ENCODE results near the gene UTF1.

UTF1 gene

GRCh38 chr10:133210398-133211140 is 19.4 kb upstream of the UTF1 start:
- H3K27me3 ChIP-seq, result peaks cover 7% of the 10 kb centered on the region
- H3K4me1 ChIP-seq, result no peaks in the 10 kb centered on the region
- TF ChIP-seq, protein P1, sequence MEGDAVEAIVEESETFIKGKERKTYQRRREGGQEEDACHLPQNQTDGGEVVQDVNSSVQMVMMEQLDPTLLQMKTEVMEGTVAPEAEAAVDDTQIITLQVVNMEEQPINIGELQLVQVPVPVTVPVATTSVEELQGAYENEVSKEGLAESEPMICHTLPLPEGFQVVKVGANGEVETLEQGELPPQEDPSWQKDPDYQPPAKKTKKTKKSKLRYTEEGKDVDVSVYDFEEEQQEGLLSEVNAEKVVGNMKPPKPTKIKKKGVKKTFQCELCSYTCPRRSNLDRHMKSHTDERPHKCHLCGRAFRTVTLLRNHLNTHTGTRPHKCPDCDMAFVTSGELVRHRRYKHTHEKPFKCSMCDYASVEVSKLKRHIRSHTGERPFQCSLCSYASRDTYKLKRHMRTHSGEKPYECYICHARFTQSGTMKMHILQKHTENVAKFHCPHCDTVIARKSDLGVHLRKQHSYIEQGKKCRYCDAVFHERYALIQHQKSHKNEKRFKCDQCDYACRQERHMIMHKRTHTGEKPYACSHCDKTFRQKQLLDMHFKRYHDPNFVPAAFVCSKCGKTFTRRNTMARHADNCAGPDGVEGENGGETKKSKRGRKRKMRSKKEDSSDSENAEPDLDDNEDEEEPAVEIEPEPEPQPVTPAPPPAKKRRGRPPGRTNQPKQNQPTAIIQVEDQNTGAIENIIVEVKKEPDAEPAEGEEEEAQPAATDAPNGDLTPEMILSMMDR (IDR thresholded peaks at IDR 0.05; ENCODE audit: low read depth, low read length), result no peak
- DNase-seq, result no peak
- no peak overlapping the region for H3K4me3 ChIP-seq (ENCODE audit: low read depth, low read length)
- H3K9me3 ChIP-seq, result no peaks in the 10 kb centered on the region
- no peaks in the 10 kb centered on the region for H3K36me3 ChIP-seq

DNA sequence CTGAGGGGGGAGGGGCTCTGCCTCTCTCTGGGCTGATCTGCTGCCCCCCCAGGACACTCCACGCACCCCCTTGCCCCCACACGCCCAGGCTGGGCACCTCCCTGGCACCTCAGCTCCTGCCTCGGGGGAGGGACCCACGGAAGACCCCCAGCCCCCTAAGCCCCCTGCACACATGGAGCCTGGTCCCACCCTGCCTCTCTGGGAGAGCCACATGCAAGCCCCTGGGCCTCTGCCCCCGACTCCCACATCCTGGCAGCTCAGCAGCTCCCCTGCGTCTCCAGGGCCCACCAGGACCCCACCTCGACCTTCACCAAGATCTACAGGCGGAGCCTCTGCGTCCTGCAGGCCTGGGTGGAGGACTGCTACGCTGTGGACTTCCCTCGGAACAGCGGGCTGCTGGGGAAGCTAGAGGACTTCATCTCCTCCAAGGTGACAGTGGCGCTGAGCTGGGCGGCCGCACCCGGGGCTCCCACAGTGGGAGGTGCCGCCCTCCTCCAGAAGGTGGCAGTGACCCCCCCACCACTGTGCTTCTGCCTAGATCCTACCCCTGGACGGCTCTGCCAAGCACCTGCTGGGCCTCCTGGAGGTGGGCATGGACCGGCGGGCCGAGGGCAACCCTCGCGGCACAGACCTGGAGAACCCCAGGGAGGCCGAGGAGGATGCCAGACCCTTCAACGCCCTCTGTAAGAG is 18.7 kb upstream of the UTF1 start:
- Histone ChIP-seq H3K4me3 (ENCODE audit: low read depth, low read length) (no peak overlapping the region), H3K27me3 (peaks cover 14% of the 10 kb centered on the region), H3K4me1 (no peaks in the 10 kb centered on the region), H3K36me3 (no peaks in the 10 kb centered on the region), H3K9me3 (no peaks in the 10 kb centered on the region)
- no peak for DNase-seq
- TF ChIP-seq, protein P1 (IDR thresholded peaks at IDR 0.05; ENCODE audit: low read depth, low read length), result no peak

DNA sequence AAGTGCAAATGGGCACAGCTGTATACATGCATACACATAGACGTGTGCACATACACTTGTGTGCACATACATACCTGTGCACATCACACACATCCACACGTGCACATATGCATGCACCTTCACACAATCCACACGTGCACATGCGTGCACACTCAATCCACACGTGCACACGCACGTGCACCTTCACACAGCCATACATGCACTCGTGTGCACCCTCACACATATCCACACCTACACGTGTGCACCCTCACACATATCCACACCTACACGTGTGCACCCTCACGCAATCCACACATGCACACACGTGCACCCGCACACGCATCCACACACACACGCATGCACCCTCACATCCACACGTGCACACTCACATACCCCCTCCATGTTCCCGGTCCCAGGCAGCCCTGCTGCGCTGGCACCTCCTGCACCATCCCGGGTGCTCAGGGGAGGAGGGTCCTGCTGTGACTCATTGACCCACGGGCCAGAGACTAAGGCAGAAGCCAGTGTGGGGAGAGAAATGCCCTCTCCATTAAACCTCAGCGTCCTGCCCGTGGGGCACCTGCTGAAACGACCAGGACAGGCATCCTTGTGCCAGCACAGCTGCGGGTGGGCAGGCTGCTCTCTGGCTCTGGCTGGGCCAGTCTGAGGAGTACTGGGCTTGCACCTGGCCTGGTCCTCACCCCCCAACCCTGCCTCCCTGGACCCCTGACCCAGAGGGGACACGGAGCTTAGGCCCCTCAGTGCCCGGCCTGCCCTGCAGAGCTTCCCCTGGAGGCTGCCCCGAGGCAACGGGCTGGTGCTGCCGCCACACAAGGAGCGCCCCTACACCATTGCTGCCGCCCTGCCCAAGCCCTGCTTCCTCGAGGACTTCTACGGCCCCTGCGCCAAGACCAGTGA is 17.8 kb upstream of the UTF1 start:
- Histone ChIP-seq H3K9me3 (no peaks in the 10 kb centered on the region), H3K4me1 (no peaks in the 10 kb centered on the region), H3K36me3 (no peaks in the 10 kb centered on the region), H3K27me3 (peaks cover 21% of the 10 kb centered on the region), H3K4me3 (ENCODE audit: low read depth, low read length) (no peak overlapping the region)
- TF ChIP-seq, protein P1 (IDR thresholded peaks at IDR 0.05; ENCODE audit: low read depth, low read length), result no peak
- no peak for DNase-seq

DNA sequence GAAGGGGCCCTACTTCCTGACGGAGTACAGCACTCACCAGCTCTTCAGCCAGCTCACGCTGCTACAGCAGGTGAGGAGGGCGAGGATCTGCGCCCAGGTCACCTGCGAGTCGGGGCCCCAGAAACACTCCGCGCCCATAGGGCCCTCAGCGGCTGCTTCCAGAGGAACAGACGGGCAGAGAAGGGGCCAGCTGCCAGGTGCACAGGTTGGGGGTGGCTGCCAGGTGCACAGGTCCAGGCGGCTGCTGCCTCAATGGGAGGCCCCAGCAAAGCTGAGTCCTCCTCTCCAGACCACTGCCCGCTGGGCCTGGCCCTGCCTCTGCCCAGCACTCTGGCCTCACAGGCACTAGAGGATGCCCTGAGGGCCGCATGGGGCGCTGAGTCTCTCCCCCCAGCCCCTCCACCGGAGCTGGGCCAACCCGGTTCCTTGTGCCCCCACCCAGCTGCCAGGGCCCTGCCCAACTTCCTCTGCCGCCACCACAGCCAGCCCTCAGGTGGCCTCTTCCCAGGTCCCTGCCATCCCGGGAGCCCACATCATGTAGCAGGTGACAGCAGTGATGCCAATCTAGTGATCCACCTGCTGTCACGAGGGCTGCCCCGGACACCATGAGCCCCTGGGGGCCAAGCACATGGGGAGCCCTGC is 17.0 kb upstream of the UTF1 start:
- Histone ChIP-seq H3K4me3 (ENCODE audit: low read depth, low read length) (no peak overlapping the region), H3K27me3 (peaks cover 22% of the 10 kb centered on the region), H3K36me3 (no peaks in the 10 kb centered on the region), H3K4me1 (no peaks in the 10 kb centered on the region), H3K9me3 (no peaks in the 10 kb centered on the region)
- TF ChIP-seq, protein P1 (IDR thresholded peaks at IDR 0.05; ENCODE audit: low read depth, low read length), result no peak
- DNase-seq, result no peak

DNA sequence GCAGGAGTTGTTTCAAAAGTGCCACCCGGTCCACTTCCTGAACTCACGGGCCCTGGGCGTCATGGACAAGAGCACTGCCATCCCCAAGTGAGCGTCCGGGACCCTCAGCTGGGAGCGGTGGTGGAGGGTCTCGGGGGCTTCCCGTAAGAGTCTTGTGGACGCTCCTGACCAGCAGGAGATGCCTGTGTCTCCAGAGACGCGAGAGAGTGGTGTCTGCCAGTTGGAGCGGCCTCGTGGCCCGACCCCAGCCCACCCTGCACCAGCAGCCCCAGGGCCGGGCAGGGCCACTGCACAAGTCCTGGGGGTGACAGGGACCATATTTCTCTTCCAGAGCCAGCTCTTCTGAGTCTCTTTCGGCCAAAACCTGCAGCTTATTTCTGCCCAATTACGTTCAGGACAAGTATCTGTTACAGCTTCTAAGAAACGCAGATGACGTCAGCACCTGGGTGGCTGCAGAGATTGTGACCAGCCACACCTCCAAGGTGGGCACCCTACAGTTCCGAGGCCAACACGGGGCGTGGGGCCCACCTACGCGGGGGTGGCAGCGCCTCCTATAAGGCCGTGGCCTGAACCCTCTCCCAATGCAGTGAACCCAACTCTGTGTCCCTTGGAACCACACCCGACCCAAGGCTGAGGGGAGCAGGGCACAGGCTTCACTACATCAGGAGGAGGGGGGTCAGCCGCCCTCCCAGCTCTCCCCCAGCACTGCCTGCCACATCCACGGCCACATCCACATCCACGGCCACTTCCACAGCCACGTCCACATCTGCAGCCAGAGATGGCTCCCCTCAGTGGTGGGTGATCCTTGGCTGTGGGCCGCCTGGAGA is 16.2 kb upstream of the UTF1 start:
- Histone ChIP-seq H3K9me3 (no peaks in the 10 kb centered on the region), H3K36me3 (no peaks in the 10 kb centered on the region), H3K4me3 (ENCODE audit: low read depth, low read length) (no peak overlapping the region), H3K4me1 (no peaks in the 10 kb centered on the region), H3K27me3 (peaks cover 30% of the 10 kb centered on the region)
- DNase-seq, result no peak
- TF ChIP-seq, protein P1 (IDR thresholded peaks at IDR 0.05; ENCODE audit: low read depth, low read length), result no peak

Measured in BE2C (cell line).